GM18499 (cell line): Measurements from ENCODE around the gene LRFN2.

Experiments used
- ATAC-seq: cut with Tn5 transposase; IDR thresholded peaks from one replicate; pipeline ENCODE4 v1.9.1; 2021; ENCODE audit warnings: moderate number of reproducible peaks; ENCODE audit not compliant: insufficient read depth, unreplicated experiment

Gene LRFN2

DNA sequence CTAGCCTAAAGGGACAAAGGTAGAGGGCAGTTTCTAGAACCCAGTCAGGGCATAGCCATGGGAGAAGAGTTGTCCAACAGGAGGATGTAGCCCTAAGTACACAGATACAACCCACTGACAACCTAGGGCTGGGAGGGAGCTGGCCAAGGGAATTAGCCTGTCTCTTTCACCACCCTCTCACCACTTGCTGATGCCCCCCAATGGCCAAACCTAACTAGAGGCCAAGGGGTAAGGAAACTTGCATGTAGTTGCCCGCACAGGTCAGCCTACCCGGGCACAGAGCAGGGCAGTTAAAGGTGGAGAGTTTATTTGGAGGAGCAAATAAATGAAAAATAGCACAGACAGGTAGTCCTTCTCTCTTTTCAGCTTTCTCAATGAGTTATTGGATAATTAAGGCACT is 143.3 kb downstream of the LRFN2 start:
- no peak for ATAC-seq

DNA sequence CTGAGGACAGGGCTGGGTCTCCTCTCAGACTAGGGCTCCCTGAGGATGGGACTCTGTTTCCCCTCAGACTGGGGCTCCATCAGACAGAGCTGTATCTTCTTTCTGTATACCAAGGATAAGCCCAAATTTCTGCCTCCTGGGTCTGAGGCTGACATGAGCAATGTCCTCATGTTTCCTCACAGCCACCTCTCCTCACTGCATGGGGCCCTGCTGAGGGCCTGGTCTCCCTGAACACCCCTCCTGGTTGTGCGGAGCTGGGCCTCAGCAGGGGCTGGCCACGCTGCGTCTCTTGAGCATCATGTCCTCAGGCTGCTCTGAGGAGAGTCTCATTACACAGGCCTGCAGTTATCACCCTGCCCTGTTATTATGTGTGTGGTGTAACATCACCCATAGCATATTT is 144.6 kb downstream of the LRFN2 start:
- ATAC-seq, result no peak

DNA sequence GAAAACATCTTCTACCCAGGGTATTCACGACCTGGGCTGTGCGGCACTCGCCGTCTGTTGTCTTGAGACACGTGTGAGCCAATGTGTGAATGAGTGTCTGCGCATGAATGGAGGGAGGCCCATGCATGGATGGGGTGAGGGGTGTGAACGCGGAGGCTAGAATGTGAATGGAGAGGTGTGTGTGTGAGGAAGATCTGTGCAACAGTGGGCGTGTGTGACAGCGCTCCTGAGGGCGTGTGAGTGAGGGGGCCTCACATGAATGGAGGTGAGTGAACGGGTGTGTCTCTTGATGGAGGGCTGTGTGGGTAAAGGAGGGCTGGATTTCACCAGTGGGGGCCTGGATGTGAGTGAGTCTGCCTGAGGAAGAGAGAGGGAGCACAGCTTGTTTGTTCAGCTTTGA is 146.0 kb downstream of the LRFN2 start:
- ATAC-seq, result no peak

DNA sequence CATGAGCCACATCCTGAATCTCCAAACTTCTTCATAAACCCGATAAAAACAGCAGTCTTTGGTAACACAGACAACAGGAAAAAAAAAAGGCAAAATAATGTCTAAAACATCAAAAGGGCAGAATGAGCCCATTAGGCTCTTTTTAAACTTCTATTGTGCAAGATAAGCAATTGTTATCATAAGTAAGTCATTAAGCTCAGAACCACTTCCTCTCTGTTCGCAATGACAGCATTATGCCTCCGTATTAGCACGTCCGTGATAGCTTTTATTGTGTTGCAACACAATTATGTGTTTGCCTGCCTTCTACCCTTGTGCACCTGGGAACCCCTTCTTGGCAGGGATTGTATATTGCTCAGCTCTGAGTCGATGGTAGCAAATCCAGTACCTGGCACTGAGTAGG is 147.1 kb downstream of the LRFN2 start:
- no peak for ATAC-seq

DNA sequence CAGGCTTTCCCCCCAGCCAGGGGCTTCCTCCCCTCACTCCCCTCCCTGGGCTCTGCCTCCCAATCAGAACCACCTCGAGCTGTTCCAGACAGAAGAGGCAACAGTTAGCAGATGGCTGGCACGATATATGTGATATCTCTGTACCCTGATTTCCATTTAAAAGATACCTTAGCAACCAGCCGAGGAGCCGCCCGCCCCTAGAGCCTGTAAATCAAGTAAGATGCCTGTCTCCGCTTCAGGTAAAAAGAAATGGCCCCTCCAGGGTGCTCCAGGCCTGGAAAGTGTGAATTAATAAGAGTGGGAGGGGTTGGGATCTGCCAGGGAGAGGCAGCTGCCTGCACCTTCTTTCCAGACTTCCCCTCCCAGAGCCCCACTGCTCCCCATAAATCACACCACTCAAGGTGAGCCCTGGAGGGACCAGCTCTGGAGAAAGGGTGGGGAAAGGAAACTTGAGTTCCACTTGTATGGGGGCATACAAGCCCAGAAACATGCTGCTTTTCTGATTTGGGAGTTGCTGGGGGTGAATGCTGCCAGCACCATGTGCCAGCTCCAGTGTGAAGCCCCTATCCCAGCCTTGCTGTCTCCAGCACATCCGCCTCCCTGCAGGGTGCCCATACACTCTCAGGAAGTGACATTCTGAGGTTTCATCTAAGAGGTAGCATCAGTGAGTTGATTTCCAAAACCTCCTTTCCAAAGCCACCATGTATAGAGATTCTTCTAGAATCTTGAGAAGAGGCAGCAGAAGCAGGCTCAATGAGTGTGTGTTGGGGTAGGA is 148.0 kb downstream of the LRFN2 start:
- no peak for ATAC-seq

DNA sequence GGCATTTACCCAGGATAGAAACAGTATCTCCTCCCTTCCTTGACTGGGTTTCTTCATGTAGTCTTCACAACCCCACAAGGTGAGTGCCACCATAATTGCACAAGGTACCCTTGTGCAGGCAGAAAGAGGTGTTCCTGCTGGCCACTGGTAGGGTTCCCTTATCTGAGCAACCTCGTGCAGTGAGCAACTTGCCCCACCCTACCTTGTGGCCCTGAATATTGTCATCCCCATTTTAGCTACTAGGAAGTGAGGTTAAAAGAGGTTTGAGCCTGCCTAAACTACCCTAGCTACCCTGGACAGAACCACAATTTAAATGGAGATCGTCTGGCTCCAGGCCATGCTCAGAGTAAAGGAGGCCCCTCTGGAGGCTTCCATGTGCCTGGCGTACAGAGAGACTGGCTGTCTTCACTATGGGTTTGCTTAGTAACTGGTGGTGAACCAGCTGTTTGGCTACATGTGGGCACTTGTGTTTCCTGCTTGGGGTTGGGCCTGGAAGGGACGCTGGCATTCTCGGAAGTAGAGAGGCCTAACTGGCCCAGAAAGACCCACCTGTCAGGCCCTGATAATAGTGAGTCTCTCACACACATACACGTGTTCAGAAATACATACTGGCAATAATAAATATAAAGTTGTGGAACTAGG is 148.8 kb downstream of the LRFN2 start:
- ATAC-seq, result no peak

DNA sequence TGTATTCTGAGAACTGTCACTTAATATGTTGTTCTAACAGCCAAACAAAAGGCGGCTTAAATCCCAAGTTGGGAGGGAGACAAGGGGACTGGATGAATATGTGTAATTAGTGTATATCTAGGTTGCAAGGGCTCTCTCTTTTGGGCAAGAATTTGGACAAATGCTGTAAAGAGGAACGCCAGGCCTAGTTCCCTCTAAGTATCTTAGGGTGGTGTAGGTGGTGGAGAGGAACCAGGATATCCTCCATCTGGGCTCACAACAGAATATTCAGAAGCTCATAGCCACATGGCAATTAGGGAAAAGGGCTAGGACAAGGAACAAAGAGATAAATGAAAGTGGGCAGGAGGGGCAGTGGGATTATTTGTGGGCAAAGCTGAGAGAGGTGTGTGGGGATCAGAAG is 149.5 kb downstream of the LRFN2 start:
- no peak for ATAC-seq

DNA sequence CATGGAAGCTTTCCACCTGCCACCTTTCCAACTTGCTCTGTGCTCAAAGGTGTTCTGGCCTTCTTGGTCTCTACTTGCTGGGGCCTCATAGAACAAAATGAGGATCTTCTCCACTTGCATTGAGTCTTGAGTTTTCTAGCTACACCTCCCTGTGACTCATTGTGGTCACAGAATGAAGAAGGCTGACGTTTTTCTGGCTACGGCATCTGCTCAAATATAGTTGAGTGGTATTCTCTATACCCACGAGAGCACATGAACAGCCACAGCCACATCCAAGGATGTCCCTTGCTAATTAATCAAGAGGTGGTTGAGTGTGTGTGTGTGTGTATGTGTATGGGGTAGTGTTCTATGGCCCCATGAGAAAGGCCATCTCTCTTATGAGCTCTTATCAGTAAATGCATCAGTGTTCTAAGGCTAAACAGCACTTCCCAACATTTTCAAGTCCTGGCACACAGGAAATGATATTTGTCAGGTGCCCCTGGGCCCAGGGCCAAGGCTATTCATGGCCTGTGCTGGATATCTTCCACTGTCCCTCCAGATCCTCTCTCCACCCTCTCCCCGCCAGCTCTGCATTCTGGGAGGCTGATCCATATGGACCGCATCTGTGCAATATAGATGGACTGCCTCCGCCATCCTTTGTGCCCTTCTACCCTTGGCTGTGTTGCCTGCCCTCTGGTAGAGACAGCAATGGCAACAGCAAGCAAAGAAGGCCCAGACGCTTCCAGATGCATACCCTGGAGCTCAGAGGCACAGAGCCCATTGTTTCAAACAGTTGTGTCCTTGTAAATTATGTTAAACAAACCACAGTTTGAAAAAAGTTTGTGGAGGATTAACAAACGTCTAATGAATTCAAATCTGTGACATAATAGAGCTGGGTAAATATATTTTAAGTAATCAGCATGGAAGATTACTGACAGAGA is 150.2 kb downstream of the LRFN2 start:
- no peak for ATAC-seq

DNA sequence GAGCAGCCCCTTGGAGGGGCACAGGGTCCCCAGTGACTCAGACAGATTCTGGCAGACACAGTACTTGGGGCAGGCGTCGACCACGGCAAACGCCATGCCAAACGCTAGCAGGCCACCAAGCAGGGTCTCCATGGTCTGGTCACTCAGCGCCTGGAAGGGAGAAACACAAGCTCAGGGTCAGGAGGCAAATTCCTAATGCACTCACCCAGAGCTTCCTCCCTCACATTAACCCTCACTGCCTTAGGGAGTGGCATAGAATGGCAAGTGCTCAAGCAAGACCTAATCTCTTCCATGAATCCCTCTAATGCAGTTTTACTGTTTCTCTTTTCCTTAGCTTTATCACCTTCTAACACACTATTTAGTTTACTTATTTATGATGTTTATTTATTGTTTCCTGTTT is 154.2 kb downstream of the LRFN2 start:
- ATAC-seq, result no peak

DNA sequence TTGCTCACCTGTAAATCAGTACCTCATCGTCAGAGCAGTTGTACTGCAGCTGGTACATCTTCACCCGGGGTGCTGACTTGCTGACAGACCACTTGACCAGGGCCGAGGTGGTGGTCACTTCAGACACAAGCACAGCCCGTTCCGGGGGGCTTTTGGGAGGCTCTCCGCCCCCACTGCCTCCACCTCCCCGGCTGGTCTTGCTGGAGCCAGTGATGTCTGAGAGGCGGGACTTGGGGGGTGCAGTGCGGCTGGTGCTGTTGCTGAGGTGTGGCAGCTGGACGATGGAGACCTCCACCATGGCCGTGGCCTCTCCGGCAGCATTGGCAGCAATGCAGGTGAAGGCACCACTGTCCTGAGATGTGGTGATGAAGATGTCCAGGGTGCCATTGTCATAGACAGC is 155.5 kb downstream of the LRFN2 start:
- ATAC-seq, result no peak

DNA sequence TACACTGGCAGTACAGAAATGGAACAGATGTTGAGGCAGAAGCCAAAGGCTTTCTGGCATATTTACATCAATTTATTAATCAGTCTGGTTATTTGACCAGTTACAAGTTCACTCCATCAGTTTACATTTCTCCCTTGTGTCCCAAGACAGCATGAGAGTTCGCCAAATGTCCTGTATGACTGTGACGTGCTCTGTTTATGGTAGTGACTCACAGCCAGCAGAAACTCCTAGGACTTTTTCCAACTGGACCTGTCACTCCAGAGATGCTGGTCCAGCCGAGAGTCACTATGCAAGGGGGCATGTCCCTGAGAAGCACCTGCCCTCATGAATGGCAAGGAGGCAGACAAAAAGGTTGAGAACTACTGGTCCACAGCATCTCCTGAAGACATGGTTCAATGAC is 160.0 kb downstream of the LRFN2 start:
- no peak for ATAC-seq

DNA sequence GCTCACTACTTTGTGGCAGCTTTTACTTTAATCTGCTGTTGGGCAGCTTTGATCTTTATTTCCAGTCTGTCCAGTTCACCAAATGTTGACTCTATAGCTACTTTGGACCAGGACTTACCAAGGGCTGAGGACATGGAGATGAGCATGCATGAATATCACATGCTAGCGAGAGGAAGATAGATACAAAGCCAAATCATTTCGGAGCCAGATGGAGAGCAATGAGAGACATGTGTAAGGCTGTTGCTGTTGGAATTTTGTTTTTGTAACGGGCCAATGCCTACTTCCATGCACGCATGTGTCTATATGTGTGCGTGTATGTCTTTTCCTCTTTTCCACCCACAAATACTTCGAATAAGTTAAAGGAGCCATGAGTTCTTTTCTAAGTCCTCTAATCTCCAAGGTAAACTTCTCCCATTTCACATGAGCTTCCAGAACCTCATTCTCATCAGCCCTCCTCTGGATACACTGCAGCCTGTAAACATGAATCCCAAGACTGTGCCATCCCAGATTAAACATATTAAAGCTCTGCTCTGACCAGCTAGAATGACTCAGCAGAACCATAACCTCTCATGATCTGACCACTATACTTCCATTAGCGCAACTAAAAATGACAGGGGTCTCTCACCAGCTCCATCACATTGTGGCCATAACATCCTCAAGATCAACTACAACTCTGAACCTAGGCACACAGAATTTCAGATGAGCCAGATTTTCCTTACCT is 160.7 kb downstream of the LRFN2 start:
- no peak for ATAC-seq

DNA sequence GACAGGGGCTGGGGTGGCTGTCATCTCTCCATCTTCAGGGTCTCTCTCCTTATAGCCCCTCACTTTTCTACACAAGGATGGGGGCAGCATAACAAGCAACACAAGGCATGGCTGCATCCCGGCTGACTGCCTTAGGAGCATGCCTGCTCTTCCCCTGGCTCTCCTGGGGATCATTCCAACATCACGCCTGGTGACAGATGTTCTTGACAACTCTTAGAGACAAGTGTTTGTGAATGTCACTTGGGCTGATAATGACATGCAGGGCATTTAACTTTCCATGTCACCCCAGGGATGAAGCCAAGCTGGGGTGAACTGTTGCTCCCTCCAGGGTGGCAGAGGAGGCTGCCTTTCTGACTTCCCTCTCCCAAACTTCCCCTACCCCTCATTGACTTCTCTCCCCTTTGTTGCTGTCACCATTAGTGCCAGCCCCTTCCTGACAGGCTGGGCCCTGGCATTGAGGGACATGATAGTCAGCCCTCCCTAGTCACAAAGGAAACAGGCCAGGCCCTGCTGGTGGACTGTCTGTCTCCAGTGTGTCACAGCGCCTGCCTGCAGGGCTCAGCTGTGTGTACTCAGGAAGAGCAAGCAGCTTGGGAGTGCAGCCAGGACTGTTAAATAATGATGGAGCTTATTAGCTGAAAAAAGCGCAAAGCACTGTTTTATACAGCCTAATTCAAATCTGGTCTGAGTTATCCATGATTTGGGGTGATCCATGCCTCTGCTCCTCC is 161.8 kb downstream of the LRFN2 start:
- no peak for ATAC-seq

DNA sequence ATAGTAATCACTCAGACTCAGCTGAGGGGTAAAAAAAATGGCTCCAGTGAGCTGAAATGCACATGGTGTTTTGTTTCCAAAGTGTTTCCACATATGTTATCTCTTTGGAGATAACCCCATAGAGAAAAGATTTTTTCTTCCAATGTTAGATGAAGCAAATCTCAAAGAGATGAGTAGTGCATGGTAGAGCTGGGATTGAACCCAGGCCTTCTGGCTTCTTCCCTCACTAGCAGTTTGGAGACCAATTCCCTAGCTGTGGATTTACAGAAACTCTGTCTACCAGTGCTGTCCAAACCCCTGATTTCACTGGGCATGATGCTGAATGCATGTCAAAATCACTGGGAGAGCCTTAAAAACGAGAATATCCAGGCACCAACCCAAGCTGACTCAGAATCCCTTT is 165.1 kb downstream of the LRFN2 start:
- ATAC-seq, result no peak

DNA sequence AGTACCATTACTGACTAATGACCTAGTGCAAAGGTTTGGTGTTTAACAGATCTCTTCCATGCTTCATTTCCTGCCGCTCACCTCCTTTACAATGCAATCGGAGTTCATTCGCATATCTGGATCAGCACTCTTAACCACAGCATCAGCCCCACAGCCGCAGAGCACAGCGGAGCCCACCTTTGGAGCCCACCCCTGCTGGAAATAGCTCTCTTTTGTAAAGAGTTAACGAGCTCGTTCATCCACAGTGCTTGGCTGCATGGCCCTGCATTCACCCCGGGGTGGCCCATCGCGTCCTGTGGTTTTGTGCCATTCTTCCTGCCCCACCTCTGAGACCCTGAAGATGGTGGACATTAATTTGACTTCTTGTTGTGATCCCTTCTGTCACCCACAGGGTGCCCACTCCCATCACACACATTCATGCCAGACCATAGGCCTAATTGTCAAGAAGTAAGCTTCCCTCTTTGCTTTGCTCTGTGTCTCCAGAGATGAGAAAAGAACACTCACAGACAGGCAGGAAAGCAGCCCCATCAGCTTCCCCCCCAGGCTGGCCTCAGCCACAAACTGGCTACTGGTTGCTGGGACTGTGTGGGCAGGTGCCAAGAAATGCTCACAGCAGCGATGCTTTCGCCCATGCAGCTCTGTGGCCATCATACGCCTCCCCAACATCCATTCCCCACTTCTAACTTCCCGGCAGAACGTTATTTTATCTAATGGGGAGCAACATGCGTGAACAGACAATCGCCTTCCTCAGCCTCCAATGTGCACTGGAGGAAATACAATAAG is 167.0 kb downstream of the LRFN2 start:
- ATAC-seq, result no peak

DNA sequence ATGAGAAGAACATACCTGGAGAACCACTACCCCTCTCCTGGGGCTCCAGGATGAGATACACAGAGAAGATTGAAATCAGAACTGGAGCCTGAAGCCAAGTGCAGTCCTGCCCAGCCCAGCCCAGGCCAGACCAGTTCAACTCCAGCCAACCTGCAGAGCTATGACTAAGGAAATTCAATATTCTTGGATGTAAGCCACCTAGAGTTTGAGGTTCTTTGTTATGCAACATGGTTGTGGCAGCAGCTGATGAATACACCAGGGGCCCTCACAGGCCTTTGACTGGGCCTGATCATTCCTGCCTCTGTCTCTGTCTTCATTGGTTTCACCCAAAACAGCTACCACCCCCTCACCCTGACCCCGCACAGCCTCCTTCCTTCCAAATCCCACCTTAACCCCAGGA is 167.8 kb downstream of the LRFN2 start:
- ATAC-seq, result no peak

DNA sequence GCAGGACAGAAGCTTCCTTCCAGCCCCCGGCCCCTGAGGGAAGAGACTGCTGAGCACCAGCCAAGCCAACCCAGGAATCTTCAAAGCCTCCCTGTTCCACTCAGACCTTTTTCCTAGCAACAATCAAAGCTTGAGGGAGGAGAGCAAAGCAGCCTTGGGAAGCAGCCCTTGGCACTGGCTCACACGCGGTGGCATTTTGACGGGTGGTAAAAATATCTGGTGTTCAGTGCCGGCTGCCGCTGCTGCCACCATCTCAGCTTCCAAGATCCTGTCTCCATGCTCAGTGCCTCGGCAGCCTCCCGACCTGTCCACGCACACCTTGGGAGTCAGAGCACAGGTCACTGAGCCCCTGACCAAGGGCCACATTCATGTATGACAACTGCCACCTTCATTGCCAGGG is 170.1 kb downstream of the LRFN2 start:
- ATAC-seq, result no peak

DNA sequence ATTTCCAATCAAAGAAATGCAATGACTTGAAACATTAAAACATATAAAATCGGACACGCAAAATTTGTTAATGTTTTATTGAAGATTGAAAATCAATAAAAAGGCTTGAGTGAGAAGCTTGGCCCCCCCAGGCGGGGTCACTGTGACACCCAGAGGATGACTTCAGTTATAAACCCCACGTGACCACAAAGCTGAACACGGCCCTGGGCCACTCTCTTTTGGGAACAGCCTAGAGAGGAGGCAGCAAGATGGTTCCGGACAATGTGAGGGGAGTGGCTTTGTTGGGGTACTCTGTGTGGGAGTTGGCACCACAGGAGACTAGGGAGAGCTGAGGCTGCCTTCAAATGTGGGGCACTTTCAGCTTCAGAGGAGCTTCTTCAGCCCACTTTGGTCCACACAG is 172.5 kb downstream of the LRFN2 start:
- ATAC-seq, result no peak

DNA sequence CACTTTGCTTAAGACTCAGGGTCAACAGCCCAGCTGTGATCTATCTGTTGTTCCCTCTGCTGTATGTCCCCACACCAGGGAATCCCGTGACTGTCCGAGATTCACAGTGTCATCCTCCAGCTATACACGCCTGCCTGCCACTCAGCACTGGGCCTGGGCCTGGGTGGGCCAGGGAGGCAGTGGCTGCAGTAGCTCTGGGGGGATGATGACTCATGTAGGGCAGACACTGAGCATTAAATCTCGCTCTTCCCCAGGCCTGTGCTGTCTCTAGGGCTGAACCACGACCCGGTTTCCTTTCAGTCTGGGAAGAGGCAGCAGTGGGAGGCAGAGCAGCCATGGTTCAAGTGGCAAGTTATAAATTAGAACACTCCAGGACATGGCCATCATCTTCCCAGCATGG is 173.9 kb downstream of the LRFN2 start:
- no peak for ATAC-seq
